Suprapubic skin (tissue), 4 donors: ENCODE data around the gene WDR27. TPM values are rescaled to one million over a fixed set of nuclear protein-coding genes. Genes with fewer than 3 reads are reported as not detected.

Experiments
- DNase-seq, 2 donors: peaks; one replicate each; pipeline ENCODE4 v3.0.0-alpha.2; 2019; ENCODE audit warnings: low spot score in 2 of 2
- H3K27ac ChIP-seq: fragments of 200-600 bp; sonication (generic); one replicate; pipeline ENCODE4 v1.5.1; 2019
- H3K27me3 ChIP-seq: fragments of 200-600 bp; sonication (generic); one replicate; pipeline ENCODE4 v1.5.1; 2019
- H3K36me3 ChIP-seq: fragments of 200-600 bp; sonication (generic); one replicate; pipeline ENCODE4 v1.5.1; 2019
- H3K4me1 ChIP-seq: fragments of 200-600 bp; sonication (generic); one replicate; pipeline ENCODE4 v1.5.1; 2019
- H3K4me3 ChIP-seq: fragments of 200-600 bp; sonication (generic); one replicate; pipeline ENCODE4 v1.5.1; 2019; ENCODE audit warnings: mild to moderate bottlenecking
- H3K9me3 ChIP-seq: fragments of 200-600 bp; sonication (generic); one replicate; pipeline ENCODE4 v1.5.1; 2019
- EP300 ChIP-seq: sonication (generic); formaldehyde crosslinking; IDR thresholded peaks from one replicate; pipeline ENCODE4 v1.6.1; 2017; ENCODE audit warnings: antibody characterized with exemption
- POLR2A ChIP-seq, 2 donors: fragments of 450-650 bp; IDR thresholded peaks; one replicate each; pipeline ENCODE4 v1.6.1; 2017; ENCODE audit warnings: antibody characterized with exemption in 2 of 2, mild to moderate bottlenecking in 2 of 2, moderate library complexity in 2 of 2
- POLR2AphosphoS5 ChIP-seq, 3 donors: sonication (generic); formaldehyde crosslinking; IDR thresholded peaks; one replicate each; pipeline ENCODE4 v1.6.1; 2017; ENCODE audit warnings: antibody characterized with exemption in 3 of 3
- WGBS: methylation state at CpG from one replicate; pipeline ENCODE4 v1.1.5; 2018; 5-methylcytosine and 5-hydroxymethylcytosine counted together
- total RNA-seq, 4 donors: library from RNA; depleted of rRNA; stranded (reverse); fragments of >200 nt; gene quantifications; one replicate each; pipeline ENCODE4 v1.1.0, GENCODE V29; 2016
- TF ChIP-seq, protein P1 (sequence below), 2 donors: fragments of 200-600 bp in 1 of 2; fragments of 450-650 bp in 1 of 2; sonication (generic) in 1 of 2; IDR thresholded peaks; one replicate each; pipeline ENCODE4 v1.5.1; 2016 to 2019; ENCODE audit warnings: antibody characterized with exemption in 2 of 2, mild to moderate bottlenecking in 1 of 2, moderate library complexity in 1 of 2

Gene WDR27
- total RNA-seq, 4 donors from 2014 or later, result 17.3 to 59.4 (median 26.6) TPM

DNA sequence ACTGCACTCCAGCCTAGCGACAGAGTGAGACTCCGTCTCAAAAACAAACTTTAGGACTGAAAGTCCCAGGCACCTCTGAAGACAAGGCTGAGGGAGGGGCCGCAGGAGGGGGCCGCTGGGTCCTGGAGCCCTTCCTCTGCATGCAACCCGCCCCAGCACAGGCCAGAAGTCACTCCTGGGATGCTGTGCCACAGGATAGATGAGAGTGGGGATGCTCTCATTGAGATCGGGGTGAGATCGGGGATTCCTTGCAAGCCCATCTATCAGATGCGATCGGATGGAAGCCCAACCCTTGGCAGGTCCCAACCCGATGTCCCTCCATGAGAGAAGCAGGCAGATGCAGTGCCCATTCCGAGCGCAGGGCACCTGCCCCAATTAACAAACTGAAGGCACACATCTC, 66.5 kb downstream of the WDR27 start:
- DNase-seq, result no peak
- peaks cover 42% of the 10 kb centered on the region for H3K36me3 ChIP-seq
- H3K9me3 ChIP-seq, result no peaks in the 10 kb centered on the region
- no peak overlapping the region for H3K4me3 ChIP-seq
- peaks cover 3% of the 10 kb centered on the region for H3K4me1 ChIP-seq
- 92% methylated on average over 12 of the region's 12 CpGs for WGBS
- TF ChIP-seq EP300, result no peak
- TF ChIP-seq, protein P1, sequence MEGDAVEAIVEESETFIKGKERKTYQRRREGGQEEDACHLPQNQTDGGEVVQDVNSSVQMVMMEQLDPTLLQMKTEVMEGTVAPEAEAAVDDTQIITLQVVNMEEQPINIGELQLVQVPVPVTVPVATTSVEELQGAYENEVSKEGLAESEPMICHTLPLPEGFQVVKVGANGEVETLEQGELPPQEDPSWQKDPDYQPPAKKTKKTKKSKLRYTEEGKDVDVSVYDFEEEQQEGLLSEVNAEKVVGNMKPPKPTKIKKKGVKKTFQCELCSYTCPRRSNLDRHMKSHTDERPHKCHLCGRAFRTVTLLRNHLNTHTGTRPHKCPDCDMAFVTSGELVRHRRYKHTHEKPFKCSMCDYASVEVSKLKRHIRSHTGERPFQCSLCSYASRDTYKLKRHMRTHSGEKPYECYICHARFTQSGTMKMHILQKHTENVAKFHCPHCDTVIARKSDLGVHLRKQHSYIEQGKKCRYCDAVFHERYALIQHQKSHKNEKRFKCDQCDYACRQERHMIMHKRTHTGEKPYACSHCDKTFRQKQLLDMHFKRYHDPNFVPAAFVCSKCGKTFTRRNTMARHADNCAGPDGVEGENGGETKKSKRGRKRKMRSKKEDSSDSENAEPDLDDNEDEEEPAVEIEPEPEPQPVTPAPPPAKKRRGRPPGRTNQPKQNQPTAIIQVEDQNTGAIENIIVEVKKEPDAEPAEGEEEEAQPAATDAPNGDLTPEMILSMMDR (IDR thresholded peaks at IDR 0.05), result no peak
- no peak for TF ChIP-seq POLR2A (IDR thresholded peaks at IDR 0.05)
- no peak for TF ChIP-seq POLR2AphosphoS5 (IDR thresholded peaks at IDR 0.05)
- H3K27me3 ChIP-seq, result no peaks in the 10 kb centered on the region
- no peak overlapping the region for H3K27ac ChIP-seq

DNA sequence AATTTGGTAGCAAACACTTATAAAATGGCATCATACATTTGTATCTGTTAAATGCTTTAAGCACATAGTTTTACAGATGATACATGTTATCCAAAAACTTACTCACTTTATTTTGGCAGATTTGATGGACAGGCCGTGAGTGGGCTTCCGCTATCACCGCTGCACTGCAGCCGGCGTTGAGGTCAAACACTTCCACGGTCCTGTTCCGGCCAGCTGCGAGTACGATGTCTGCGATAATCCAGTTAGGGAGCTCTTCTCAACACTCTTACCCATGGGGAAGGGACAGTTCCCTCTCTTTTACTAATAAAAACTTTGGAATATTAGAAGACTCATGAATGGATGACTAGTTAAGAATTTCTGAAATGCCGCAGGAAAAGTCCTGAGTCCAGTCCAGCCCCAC, 69.0 kb downstream of the WDR27 start:
- DNase-seq, result no peak
- Histone ChIP-seq H3K27ac (no peak overlapping the region), H3K27me3 (no peaks in the 10 kb centered on the region), H3K4me3 (no peak overlapping the region), H3K36me3 (peaks cover 43% of the 10 kb centered on the region), H3K4me1 (no peaks in the 10 kb centered on the region), H3K9me3 (no peaks in the 10 kb centered on the region)
- no peak for TF ChIP-seq POLR2AphosphoS5 (IDR thresholded peaks at IDR 0.05)
- no peak for TF ChIP-seq EP300
- TF ChIP-seq, protein P1 (IDR thresholded peaks at IDR 0.05), result no peak
- TF ChIP-seq POLR2A (IDR thresholded peaks at IDR 0.05), result no peak
- WGBS, result 96% methylated on average over 11 of the region's 11 CpGs

DNA sequence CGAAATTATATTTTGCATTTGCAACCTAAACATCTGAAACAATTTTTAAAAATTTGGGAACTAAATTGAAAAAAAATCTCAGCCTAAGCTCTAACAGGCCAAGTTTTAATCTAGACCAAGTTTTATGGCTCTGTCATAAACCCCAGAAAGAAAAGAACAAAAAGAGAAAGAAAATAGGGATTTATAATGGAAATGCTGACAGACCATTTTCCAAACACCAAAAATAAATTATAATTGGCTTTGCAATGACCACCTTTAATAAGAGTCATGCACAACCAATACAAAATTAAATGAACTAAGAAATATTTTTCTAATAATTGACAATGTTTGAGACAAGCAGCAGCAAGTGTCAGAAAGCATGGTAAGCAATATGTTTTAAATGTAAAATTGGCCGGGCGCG, 72.6 kb downstream of the WDR27 start:
- Histone ChIP-seq H3K27me3 (no peaks in the 10 kb centered on the region), H3K4me3 (no peak overlapping the region), H3K4me1 (no peaks in the 10 kb centered on the region), H3K9me3 (no peaks in the 10 kb centered on the region), H3K27ac (no peak overlapping the region), H3K36me3 (peaks cover 56% of the 10 kb centered on the region)
- DNase-seq, result no peak
- WGBS, result 59% methylated on average over 4 of the region's 4 CpGs
- no peak for TF ChIP-seq POLR2AphosphoS5 (IDR thresholded peaks at IDR 0.05)
- TF ChIP-seq, protein P1 (IDR thresholded peaks at IDR 0.05), result no peak
- TF ChIP-seq EP300, result no peak
- TF ChIP-seq POLR2A (IDR thresholded peaks at IDR 0.05), result no peak

DNA sequence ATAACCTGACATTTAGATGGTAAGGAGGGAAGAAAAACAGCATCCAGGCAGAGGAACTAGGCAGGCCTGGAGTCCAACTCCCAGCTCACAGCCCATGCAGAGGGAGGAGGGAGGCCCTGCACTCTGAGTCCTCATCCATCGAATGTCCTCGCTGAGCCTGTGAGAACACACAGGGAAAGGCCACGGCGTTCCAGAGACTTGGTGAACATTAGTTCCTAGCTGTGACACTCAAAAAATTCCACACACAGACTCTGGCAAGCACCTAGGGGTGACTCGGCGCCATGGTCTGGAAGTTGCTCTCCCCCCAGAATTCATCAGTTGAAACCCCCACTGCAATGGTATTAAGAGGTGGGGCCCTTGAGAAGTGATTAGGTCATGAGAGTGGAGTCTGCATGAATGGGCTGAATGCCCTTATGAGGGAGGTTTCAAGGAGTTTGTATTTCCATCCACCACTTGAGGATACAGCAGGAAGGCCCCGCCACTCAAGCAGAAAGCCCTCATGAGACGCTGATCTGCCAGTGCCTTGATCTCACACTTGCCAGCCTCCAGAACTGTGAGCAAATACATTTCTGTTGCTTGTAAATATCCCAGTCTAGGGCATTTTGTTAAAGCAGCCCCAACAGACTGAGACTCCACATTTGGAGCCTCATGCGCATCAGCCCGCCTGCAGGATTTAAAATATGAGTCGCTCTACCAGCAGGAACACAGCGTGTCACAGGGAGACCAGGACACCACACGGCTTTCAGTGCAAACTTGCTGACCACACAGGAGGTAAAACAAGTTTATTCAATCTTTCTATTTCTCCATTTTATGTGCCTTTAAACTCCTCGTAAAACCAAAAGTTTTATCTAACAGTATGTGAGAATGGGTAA, 73.9 kb downstream of the WDR27 start:
- H3K4me1 ChIP-seq, result no peaks in the 10 kb centered on the region
- no peak for TF ChIP-seq POLR2A (IDR thresholded peaks at IDR 0.05)
- no peak for TF ChIP-seq POLR2AphosphoS5 (IDR thresholded peaks at IDR 0.05)
- TF ChIP-seq, protein P1 (IDR thresholded peaks at IDR 0.05), result no peak
- TF ChIP-seq EP300, result no peak
- no peak overlapping the region for H3K27ac ChIP-seq
- no peak for DNase-seq
- WGBS, result 95% methylated on average over 14 of the region's 14 CpGs
- H3K4me3 ChIP-seq, result no peak overlapping the region
- no peaks in the 10 kb centered on the region for H3K27me3 ChIP-seq
- no peaks in the 10 kb centered on the region for H3K9me3 ChIP-seq
- peaks cover 47% of the 10 kb centered on the region for H3K36me3 ChIP-seq

DNA sequence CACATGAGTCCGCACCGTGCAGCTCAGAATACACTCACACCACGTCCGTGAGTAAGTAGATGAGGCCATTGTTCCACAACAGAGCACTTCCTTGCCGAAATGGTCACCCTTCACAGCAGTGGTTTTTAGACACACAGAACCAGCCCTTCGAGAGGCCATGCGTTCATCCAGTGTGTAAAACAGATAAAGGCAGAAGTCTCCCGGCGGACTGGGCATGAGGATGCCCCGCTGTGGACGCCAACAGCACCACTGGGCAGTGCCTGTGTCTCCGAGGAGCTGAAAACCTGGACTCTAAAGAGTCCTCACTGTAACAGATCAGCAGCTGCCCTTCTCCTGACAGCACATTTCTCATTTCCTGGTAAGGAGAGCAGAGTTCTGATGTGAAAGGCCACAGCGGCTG, 75.2 kb downstream of the WDR27 start:
- no peak overlapping the region for H3K4me3 ChIP-seq
- no peaks in the 10 kb centered on the region for H3K4me1 ChIP-seq
- DNase-seq, result no peak
- no peak overlapping the region for H3K27ac ChIP-seq
- no peaks in the 10 kb centered on the region for H3K9me3 ChIP-seq
- peaks cover 36% of the 10 kb centered on the region for H3K36me3 ChIP-seq
- WGBS, result 97% methylated on average over 13 of the region's 13 CpGs
- TF ChIP-seq POLR2A (IDR thresholded peaks at IDR 0.05) (no peak), EP300 (no peak), POLR2AphosphoS5 (IDR thresholded peaks at IDR 0.05) (no peak)
- TF ChIP-seq, protein P1 (IDR thresholded peaks at IDR 0.05), result no peak
- no peaks in the 10 kb centered on the region for H3K27me3 ChIP-seq
